ENCODE results near the gene SLC25A5.

DNA sequence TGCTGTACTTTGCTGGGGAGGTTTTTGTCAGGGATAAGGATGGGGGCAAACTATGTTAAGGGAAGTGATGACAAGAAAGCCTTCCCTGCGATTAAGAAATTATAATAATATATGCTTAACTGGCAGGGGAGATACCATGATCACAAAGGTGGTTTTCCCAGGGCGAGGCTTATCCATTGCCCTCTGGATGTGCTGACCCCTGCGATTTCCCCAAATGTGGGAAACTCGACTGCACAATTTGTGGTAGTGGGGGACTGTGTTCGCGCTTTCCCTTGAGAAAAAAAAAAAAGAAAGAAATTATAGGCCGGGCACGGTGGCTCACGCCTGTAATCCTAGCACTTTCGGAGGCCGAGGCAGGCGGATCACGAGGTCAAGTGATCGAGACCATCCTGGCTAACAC lies 44.6 kb upstream of the SLC25A5 start:
- no peak for TF ChIP-seq RARB (CRISPR knock-in tag; IDR thresholded peaks at IDR 0.05)
- TF ChIP-seq, protein P1, sequence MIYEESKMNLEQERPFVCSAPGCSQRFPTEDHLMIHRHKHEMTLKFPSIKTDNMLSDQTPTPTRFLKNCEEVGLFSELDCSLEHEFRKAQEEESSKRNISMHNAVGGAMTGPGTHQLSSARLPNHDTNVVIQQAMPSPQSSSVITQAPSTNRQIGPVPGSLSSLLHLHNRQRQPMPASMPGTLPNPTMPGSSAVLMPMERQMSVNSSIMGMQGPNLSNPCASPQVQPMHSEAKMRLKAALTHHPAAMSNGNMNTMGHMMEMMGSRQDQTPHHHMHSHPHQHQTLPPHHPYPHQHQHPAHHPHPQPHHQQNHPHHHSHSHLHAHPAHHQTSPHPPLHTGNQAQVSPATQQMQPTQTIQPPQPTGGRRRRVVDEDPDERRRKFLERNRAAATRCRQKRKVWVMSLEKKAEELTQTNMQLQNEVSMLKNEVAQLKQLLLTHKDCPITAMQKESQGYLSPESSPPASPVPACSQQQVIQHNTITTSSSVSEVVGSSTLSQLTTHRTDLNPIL (CRISPR knock-in tag; IDR thresholded peaks at IDR 0.05; ENCODE audit: low read depth) = no peak

All from SK-N-SH treated with all-trans-retinoic acid at 6 μM for 48 hours (cell line).